ENCODE data around the gene UBE2L6.

The UBE2L6 gene

DNA sequence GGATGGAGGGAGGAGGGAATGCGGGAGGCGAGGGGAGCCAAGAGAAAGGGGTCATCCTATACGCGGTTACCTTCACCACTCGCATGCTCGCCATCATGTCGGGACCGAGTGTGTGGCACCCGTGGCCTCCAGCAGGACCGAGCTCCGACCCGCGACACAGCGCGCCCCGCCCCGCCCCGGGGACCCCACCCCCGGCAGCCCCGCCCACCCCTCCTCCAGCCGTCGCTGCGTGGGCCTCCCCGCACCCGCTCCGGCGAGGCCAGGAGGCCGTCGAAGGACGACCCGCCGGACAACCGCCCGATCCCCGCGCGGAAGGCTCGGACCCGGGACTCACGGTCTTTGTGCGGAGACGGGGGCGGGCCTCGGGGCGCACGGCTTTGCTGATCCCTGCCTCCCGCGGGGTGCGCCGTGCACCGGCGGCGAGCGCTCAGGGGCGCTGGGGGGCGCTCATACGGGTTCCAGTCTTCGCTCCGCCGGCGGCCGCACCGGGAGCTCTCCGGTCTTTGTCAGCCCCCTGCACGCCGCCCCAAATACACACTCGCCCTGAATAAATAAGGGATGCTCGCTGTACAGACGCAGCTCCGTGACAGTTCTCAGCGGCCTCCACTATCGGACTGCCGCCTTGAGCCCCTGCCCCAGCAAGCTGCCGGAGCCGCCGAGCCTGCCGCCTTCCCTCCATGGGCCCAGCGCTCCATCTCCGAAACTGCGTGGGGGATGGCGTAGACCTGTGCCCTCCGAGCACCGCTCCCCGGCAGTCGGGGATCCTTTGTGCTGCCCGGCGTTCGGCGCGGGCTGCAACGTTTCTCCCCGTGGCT lies at the start of gene UBE2L6:
TSS of gene UBE2L6 (minus strand) at position 158 of the 815 bp plus-strand sequence. CDS start at position 97, 61 bp downstream.
- DNase-seq, result peak; percentile 12 to 85 (median 70)

DNA sequence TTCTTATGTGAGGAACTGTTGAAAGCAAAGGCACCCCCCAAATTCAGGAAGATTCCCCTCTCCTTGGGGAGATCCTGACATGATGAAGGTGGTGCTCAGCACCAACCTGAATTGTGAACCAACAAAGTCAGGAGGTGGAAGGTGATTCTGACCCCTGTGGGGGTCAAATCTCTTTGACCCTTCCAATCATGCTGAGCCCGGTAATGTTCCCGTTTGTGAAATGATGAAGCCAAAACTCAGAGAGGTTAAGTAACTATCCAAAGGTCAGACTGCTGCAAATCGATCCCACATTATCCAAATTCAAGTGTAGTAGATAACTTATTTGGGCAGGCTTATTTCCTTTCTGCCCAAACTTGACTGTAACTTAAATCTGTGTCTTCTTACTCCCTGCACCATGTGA lies 49.1 kb upstream of the UBE2L6 start:
- DNase-seq, result no peak

DNA sequence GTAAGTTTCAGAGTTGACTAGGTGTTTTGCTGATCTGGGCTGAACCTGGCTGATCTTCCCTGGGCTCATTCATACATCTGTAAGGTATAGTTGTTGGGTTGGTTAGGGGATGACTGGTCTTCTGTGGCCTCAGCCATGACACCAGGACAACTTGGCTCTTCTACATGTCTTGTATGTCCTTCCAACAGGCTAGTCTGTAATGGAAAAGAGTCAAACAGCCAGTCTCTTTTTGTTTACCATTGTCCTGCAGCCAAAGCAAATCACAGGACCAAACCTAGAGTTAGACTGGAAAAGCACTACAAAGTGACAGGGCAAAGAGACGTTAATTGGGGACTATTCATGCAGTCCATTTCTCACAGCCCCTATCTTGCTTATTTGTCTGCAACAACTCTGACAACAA lies 47.8 kb upstream of the UBE2L6 start:
- no peak for DNase-seq

DNA sequence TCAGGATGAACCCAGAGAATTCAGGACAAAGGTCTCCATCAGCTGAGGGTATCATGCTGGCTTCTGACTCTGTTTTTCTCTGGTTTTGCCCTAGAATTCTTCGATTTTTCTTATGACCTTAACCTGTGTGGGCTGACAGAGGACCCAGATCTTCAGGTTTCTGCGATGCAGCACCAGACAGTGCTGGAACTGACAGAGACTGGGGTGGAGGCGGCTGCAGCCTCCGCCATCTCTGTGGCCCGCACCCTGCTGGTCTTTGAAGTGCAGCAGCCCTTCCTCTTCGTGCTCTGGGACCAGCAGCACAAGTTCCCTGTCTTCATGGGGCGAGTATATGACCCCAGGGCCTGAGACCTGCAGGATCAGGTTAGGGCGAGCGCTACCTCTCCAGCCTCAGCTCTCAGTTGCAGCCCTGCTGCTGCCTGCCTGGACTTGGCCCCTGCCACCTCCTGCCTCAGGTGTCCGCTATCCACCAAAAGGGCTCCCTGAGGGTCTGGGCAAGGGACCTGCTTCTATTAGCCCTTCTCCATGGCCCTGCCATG lies 46.8 kb upstream of the UBE2L6 start:
- no peak for DNase-seq

DNA sequence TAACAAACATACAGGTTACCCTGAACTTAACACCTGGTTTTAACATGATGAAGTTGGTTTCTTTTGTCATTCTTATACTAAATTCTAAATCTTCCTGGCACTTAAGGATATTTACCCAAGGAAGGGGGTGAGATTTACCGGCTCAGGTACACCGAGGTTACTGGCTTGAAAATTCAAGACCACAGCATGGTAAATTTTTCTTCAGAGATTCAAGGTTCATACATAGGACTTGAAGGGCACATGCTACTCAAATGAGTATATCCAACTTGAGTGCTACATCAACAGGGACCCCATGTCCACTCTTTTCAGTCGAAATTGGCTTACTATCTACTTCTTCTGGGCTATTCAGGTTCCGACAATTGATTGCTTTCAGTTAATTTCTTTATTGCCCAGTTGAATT lies 42.7 kb upstream of the UBE2L6 start:
- DNase-seq, result no peak

DNA sequence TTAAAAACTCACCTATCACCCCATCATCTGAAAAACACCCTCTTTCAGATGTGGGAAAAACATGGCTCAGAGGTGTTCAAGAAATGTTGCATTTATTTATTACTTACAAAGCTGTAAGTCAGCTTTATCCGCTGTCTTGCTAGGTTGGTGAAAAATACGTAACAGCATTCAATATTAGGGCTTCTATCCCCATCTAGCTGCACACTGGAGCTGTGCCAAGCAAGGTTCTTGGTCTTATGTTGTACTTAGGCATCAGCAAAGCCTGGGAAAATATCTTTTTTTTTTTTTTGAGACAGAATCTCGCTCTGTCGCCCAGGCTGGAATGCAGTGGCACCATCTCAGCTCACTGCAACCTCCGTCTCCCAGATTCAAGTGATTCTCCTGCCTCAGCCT lies 37.6 kb upstream of the UBE2L6 start:
- no peak for DNase-seq

DNA sequence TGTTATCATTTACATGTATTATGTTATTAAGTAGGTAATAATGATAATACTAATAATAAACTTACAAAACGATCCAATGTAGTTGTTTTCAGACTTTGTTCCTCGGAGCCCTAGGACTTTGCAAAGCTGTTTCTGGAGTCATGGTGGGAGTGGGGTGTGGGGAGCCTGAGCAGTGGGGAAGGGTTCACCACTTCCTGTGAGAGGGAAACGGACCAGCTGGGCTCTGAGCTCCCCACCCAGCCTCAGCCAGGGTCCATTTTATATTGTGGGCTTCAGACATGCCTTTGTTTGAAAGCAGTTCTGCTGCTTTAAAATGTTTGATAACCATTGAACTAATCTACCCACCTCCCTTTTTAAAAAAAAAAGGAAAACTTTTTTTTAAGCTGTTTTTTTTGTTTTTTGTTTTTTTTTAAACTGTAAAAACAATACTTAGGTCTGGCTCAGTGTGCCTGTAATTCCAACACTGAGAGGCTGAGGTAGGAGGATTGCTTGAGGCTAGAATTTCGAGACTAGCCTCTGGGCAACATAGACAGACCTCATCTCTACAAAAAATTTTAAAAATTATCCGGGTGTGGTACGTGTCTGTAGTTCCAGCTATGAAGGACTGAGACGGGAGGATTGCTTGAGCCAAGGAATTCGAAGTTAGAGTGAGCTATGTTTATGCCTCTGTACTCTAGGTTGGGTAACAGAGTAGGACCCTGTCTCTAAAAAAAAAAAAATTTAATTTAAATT lies 37.0 kb upstream of the UBE2L6 start:
- DNase-seq, result no peak

DNA sequence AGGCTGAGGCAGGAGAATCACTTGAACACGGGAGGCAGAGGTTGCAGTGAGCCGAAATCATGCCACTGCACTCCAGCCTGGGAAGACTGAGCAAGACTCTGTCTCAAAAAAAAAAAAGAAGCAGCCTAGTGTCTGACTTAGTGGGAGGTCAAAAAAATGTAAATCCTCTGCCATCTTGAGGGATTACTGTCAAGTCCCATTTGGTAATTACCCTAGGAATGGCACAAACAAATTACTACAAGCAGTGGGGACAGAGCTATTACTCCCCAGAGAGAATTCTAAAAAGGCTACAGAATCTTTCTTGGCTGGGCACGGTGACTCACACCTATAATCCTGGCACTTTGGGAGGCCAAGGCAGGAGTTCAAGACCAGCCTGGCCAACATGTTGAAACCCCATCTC lies 33.8 kb upstream of the UBE2L6 start:
- DNase-seq, result no peak

DNA sequence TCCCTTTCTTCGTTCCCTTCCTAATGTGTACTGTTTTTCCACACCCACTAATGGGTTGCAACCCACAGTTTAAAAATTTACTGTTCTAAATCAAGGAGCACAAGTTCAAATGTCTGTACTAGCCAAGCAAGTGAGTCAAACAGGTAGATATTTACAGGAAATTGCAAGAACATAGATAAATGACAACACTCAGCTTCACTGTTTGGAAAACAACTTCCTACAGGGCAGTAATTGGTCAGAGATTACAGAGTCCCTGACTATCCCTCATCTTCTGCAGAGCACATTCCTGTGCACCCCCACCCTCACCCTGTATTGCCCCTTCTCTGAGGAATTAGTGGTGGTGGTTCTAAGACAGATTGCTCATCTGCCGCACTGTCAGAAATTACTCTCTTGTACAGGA lies 31.9 kb upstream of the UBE2L6 start:
- no peak for DNase-seq

DNA sequence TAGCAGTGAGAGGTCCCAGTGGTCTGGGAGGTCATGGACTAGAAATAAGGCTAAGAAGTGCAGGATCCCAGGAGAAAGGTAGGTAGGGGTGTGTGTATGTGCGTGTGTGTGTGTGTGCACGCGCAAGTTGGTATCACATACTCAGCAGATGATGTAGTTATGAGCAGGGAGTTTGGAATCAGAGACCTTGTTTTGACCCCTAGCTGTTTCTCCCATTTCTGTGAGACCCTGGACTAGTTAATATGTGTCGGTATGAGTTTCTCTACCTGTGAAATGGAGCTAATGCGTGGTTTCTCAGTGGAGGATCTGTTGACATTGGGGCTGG lies 31.3 kb upstream of the UBE2L6 start:
- no peak for DNase-seq

DNA sequence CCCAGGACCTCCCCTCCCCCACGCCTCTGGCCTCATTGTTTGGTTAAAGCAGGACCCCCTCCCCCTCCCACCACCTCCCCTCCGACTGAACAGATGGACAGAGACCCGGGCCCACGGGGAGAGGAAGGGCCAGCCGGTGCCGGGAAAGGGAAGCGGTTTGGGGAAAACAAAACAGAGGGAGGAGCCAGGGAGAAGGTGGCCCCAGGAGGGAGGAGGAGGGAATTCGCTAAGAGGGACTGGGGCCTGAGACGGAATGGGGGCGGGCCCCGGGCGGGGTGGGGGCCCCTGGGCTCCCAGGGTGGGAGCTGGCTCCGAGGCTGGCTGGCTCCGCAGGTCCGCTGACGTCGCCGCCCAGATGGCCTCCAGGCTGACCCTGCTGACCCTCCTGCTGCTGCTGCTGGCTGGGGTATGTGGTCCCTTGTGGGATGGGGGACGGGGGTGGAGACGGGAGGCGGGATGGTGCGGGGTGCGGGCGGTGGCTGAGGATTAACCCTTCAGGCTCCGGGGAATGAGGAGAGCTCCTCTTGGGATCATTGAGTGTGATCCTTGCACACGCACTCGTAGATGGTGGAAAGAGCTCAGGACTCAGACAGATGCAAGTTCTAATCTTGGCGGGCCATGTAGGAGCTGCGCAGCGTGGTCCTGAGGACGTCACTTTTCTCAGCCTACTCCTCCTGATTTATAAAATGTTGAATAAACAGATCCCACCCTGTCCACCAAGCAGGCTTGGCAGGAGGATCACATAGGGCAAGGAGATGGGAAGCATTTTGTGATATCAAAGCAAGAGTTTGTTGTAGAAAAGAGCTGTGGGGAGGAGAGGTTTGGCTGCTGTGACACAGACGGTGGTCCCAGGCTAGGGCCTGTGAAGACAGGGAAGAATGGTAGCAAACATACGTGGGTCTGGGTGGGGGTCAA lies 30.7 kb upstream of the UBE2L6 start:
- DNase-seq, result peak in 13 of 14 donors; percentile 11 to 85 (median 37)

DNA sequence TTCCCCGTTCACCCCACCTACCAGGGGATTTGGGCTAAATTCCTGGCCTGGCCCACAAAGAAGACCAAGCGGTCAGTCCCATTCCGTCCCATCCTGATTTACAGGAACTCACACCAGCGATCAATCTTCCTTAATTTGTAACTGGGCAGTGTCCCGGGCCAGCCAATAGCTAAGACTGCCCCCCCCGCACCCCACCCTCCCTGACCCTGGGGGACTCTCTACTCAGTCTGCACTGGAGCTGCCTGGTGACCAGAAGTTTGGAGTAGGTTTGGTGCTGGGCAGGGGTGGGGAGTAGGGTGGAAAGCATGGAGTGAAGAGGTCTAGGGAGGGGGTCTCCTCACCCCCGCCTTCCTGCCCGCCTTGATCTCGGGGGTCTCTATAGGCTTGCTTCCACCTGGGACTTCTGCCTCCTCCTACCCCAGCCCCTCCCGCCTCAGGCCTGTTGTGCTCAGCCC lies 30.0 kb upstream of the UBE2L6 start, which contains the start of gene SERPING1:
TSS of gene SERPING1 (plus strand) at position 225 of the 455 bp plus-strand sequence. CDS start 586 bp downstream, outside the sequence.
- DNase-seq, result peak in 8 of 14 donors; percentile 20 to 85 (median 34)

DNA sequence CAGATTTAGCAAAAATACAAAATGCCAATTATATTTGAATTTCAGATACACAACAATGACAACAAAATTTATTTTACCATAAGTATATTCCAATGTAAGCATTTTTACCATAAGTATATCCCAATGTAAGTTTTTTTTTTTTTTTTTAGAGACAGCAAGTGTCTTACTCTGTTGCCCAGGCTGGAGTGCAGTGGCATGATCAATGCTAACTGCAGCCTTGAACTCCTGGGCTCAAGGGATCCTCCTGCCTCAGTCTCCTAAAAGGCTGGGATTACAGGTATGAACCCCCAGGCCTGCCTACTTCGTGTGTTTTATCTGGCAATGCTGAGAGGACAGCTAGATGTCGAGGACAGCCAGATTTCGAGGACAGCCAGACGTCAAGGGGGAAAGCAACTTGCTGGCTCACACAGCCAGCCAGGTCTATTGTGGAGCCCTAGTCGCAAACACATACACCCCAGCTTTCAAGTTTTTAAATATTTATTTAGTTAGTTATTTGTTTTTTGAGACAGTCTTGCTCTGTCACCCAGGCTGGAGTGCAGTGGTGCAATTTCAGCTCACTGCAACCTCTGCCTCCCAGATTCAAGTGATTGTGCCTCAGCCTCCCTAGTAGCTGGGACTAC lies 28.9 kb upstream of the UBE2L6 start:
- DNase-seq, result no peak

DNA sequence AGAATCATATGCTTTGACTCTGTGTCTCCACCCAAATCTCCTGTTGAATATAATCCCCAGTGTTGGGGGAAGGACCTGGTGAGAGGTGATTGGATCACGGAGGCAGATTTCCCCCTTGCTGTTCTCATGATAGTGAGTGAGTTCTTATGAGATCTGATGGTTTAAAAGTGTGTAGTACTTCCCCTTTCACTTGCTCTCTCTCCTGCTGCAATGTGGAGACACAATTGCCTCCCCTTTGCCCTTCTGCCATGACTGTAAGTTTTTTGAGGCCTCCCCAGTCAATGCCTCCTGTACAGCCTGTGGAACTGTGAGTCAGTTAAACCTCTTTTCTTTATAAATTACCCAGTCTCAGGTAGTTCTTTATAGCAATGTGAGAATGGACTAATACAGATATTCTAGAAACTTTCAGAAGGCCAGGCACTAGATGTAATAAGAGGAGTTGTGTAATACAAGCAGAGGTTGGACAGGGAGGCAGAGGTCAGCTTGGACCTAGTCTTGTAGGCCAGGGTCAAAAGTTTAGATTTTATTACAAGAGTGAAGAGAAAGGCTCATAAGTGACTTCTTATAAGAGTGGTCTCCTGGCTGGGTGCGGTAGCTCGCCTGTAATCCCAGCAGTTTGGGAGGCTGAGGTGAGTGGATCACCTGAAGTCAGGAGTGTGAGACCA lies 20.7 kb upstream of the UBE2L6 start:
- DNase-seq, result no peak

DNA sequence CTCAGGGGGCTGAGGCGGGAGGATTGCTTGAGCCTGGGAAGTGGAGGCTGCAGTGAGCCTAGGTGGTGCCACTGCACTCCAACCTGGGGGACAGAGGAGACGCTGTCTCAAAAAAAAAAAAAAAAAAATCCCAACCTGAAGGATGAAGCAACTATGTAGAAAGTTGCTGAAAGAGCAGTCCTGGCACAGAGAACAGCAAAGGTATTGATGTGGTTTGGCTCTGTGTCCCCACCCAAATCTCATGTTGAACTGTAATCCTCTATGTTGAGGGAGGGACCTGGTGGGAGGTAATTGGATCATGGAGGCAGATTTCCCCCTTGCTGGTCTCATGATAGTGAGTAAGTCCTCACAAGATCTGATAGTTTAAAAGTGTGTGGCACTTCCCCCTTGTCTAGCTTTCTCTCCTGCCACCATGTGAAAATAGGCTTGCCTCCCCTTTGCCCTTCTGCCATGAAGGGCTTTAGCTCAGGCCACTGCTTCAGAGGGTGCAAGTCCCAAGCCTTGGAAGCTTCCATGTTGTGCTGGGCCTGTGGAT lies 19.3 kb upstream of the UBE2L6 start:
- no peak for DNase-seq

DNA sequence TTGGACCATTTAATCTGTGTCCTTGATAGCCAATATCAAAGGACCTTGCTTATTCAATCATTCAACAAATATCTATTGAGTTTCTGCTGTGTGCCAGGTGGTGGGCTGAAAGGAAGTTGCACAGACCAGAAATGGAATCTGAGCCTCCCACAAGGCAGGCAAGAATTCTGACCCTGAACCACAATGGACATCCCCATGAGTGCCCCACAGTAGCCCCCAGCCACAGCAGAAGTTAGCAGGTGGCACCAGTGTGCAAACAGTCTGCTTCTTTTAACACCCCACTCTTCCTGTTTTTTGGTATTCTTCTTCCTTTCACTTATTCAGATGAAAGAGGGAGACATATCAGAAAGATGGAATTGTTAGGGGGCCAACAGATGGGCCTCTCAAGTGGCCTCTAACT lies 17.8 kb upstream of the UBE2L6 start:
- no peak for DNase-seq

DNA sequence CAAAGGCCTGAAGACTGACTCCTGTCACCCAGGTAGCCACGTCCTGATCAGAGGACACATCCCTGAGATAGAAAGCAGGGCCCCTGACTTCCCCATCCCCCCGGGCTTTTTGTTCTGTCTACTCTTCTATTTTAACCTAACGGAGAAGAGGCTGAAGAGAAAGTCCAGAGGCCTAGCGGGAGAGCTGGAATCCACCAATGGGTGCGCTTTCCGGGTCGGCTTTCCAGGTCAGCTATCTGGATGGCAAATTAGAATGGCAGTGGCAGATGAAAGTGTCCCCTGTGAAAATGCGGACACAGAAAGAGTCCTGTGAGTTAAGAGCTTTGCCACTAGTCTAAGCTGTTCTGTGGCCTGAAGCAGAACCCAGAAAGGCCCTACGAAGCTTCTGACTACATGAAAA lies 16.9 kb upstream of the UBE2L6 start:
- no peak for DNase-seq

DNA sequence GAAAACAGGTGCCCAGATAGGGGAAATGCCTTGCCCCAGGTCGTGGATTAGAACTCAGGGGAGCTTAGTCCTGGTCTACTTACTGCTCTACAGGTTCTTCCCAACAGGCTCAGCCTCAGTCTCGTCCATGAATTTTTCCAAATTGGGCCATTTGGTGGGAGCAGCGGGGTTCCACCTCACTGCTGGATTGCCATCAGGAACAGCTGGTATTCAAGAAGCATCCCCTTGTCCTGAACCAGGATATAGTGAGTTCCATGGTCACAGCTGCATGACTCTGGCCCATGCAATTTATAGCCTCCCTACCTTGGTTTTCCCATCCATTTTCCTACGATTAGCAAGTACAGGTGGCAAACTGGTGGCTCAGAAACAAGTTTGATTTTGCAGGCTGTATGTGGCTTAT lies 6.6 kb upstream of the UBE2L6 start:
- no peak for DNase-seq

DNA sequence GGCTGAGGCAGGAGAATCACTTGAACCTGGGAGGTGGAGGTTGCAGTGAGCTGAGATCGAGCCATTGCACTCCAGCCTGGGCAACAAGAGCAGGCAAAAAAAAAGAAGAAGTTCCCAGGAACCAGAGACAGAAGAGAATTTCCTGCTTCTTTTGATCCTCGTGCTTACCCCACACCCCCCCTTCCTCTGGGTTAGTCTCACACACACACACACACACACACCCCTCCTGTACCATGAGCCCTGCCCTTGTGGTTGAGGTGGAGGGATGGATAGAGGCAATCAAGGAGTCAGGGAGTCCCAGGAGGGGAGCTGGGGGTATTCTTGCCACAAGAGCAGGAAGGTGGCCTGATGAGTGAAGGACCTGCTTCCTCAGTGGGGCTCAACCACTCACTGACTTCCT lies 4.1 kb upstream of the UBE2L6 start:
- DNase-seq, result no peak

DNA sequence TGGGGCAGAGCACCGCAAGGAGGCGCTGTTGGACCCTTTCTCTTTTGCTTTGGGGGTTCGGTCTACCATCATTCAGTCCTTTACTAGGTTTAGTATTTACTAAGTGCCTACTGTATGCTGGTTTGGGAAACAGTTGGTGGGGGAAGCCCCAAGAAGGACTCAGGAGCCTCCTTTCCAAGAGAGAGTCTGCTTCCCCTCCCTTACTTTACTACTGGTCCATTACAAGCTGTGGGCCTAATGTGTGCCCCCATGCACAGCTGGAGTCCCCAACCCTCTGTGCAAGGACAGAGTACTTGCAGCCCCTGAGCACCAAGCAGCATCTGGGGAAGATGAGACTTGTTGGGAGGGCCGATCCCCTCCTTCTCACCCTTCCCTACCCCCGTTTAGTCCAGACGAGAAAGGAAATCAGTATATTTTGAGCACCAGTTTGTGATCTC lies 876 bp upstream of the UBE2L6 start:
- DNase-seq, result peak in 3 of 14 donors; percentile 34 to 71 (median 57)

DNA sequence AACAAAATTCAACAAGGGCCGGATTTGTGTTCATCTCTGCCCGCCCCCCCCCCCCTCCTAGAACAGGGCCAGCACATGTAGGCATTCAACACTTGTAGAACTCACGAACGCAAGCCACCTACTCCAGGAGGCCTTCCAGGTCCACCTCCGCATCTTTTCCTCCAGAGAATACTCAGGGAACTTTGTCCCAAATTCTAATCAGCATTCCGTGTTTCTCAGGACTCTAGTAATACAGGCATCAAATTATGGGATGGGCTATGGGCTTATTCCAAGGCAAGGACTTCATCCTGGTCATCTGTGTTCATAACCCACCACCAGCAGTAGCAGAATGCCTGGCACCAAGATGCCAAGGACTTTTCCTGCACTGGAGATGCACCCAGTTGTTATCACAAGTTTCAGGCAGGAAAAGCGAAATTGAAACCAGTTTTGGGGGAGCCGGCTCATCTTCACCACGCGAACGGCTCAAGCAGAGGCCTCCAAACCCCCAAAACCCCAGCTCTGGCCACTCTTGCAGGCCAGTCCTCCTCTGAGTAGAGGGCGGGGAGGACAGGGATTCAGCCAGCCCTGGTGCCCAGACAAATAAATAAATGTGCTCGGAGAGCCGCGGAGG lies 462 bp downstream of the UBE2L6 start:
- DNase-seq, result peak in 5 of 14 donors; percentile 28 to 69 (median 34)

All from C1 segment of cervical spinal cord (tissue), 14 donors.